HG03108 (cell line): ENCODE measurements around the gene COPS6.
"Not testable (repeated sequence)": the region's sequence is repeated elsewhere in the genome, so short reads cannot be mapped to it uniquely, and the experiment has no call there.

Experiments used
- ATAC-seq: cut with Tn5 transposase; IDR thresholded peaks from one replicate; pipeline ENCODE4 v1.9.1; 2021; ENCODE audit warnings: moderate library complexity; ENCODE audit not compliant: unreplicated experiment

COPS6 gene

DNA sequence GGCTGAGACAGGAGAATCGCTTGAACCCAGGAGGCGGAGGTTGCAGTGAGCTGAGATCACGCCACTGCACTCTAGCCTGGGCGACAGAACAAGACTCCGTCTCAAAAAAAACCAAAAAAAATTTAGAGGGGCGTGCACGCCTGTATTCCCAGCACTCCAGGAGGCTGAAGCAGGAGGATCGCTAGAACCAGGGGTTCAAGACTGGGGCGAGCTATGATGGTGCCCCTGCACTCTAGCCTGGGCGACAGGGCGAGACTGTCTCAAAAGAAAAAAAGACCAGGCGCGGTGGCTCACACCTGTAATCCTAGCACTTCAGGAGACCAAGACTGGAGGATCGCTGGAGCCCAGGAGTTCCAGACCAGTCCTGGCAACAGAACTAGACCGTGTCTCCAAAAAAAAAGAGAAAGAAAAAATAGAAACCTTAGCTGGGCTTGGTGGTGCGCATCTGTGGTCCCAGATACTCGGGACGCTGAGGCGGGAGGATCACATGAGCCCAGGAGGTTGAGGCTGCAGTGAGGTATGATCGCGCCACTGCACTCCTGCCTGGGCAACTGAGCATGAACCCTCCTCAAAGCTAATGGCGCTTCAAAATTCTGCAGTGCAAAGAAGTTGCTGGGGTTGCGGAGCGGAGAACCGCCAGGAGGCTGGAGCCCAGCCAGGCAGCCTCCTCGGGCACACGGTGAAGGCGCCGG, 37.6 kb downstream of the COPS6 start:
- ATAC-seq: no peak

DNA sequence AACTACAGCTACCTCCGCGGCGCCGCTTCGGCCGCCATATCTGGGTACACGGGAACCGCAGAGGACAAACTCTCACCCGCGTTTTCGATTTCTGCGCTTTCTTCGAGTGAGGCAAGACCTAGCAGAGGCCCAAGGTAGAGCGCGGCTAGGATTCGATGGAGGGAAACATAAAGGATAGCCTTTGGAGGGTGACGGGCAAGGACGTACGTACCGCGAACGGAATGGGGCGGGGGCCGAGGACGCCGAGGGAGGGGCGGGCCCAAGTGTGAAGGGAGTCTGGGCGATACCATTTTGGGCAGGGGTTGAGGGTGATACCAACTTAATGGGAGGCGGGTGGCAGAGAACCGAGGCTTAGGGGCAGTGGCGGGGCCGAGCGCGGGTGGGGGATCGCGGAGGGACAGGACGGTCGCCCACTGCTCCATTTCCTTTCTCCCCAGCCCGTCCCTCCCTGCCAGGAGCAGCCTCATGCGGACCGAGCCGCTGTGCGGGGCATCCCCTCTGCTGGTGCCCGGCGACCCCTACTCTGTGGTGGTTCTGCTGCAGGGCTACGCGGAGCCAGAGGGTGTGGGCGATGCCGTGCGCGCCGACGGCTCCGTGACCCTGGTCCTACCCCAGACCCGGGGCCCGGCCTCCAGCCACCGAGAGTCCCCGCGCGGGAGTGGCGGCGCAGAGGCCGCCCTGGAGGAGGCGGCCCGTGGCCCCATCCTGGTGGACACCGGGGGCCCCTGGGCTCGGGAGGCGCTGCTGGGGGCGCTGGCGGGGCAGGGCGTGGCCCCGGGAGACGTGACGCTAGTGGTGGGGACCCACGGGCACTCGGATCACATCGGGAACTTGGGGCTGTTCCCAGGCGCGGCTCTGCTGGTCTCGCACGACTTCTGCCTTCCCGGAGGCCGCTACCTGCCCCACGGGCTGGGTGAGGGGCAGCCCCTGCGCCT, 38.4 kb downstream of the COPS6 start, which contains the start of gene MBLAC1:
MBLAC1 (plus strand) TSS at position 37 of the 935 bp plus-strand sequence; CDS start at position 466, 429 bp downstream.
- peak; percentile 50 for ATAC-seq

DNA sequence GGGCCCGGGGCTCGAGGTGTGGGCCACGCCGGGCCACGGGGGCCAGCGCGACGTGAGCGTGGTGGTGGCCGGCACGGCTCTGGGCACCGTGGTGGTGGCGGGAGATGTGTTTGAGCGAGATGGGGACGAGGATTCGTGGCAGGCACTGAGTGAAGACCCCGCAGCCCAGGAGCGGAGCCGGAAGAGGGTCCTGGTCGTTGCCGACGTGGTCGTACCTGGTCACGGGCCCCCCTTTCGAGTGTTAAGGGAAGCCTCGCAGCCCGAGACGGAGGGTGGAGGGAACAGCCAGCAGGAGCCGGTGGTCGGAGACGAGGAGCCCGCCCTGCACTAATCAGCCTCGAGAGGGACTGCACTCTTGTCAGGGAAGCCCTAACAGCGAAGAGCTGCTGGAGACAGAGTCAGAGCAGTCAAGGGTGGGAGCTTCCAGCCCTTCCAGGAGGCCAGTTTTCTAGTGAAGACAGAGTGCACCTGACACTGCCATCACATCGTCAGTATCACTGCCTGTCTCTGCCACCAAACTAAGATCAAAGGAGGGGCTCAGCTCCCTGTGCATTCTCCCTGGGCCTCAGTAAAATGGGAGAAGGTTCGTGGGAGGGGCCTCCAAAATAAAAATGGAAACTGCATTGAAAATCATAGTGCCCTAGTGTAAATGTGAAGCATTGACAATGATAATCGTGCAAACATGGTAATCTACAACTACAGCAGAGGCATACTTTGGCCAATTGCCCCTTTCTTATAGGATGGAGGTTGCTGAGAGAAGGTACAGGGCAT, 39.3 kb downstream of the COPS6 start:
- ATAC-seq: peak; percentile 1

DNA sequence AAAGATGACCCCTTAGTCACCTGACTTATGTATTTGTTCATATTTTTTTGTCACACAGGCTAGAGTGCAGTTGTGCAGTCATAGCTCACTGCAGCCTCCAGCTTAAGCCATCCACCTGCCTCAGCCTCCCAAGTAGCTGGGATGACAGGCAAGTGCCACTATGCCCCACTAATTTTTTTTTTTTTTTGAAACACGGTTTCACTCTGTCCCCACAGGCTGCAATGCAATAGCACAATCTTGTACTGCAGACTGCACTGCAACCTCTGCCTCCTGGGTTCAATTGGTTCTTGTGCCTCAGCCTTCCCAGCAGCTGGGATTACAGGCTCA, 39.8 kb downstream of the COPS6 start:
- ATAC-seq: no peak

DNA sequence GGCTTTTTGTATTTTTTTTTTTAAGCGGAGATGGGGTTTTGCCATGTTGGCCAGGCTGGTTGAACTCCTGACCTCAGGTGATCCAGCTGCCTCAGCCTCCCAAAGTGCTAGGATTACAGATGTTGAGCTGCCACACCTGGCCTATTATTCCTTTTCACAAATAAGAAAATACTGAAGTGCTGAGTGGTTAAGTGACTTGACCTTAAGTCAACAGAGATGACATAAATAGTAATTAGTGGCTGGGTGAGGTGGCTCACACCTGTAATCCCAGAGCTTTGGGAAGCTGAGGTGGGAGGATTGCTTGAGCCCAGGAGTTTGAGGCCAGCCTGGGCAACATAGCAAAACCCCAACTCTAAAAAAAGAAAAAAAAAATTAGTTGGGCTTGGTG, 41.4 kb downstream of the COPS6 start:
- ATAC-seq: not testable (repeated sequence)

DNA sequence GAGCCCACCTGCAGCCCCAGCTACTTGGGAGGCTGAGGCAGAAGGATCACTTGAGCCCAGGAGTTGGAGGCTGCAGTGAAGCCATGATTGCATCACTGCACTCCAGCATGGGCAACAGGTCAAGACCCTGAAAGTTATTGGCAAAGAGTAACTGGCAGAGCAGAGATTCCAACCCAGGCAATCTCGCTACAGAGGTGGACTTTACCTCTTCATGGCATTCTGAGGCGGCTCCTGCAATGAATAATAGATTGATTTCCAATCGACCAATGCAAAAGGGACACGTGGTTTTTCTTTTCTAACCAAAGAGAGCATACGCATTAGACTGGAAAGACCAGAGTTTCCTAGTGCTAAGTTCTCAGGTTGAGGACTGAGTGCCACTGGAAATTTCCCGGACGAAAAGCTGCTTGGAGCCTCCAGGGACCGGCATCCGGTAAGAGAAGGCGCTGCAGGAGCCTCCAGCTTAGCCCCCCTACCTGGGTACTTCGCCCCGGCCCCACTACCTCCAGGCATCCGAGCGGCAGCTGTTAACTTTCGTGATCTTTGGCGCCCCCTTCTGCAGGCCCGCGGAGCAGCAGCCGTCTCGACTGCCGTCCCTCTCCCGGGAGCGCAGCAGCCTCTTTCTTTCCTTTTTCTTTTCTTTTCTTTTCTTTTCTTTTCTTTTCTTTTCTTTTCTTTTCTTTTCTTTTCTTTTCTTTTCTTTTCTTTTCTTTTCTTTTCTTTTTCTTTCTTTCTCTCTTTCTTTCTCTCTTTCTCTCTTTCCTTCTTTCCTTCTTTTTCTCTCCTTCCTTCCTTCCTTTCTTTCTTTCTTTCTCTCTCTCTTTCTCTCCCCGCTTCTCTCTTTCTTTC, 42.1 kb downstream of the COPS6 start:
- ATAC-seq: no peak

DNA sequence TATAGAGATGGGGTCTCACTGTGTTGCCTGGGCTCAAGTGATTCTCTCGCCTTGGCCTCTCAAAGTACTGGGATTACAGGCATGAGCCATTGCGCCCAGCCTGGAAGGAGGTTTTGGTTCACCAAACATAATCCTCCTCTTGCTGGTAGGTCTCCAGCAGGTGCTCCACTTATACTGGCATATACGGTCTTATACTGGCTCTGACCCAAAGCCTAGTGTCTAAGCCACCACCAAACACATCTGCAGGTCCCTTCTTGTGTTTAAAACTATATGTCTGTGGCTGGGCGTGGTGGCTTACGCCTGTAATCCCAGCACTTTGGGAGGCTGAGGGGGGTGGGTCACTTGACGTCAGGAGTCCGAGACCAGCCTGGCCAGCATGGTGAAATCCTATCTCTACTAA, 43.4 kb downstream of the COPS6 start:
- no peak for ATAC-seq

DNA sequence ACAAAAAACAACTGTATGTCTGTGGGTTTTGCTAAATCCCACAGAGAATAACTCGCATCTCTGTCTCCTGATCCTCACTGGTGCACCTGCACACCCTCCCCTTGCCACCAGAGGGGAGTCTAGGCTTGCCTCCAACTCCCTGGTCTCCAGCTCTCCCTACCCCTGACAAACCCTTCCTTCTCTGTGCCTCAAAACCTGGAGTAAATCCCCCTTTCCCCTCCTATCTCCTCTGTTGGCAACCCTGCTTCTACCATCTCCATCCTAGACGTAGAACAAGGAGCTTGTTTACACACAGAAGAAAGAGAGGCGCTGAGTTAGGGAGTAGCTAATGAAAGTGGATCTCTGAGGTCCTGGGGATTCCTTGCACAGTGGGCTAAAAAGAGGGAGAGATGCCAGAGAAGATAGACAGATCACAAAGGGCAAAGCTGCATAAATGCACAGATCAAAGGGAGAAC, 44.0 kb downstream of the COPS6 start:
- peak; percentile 60 for ATAC-seq

DNA sequence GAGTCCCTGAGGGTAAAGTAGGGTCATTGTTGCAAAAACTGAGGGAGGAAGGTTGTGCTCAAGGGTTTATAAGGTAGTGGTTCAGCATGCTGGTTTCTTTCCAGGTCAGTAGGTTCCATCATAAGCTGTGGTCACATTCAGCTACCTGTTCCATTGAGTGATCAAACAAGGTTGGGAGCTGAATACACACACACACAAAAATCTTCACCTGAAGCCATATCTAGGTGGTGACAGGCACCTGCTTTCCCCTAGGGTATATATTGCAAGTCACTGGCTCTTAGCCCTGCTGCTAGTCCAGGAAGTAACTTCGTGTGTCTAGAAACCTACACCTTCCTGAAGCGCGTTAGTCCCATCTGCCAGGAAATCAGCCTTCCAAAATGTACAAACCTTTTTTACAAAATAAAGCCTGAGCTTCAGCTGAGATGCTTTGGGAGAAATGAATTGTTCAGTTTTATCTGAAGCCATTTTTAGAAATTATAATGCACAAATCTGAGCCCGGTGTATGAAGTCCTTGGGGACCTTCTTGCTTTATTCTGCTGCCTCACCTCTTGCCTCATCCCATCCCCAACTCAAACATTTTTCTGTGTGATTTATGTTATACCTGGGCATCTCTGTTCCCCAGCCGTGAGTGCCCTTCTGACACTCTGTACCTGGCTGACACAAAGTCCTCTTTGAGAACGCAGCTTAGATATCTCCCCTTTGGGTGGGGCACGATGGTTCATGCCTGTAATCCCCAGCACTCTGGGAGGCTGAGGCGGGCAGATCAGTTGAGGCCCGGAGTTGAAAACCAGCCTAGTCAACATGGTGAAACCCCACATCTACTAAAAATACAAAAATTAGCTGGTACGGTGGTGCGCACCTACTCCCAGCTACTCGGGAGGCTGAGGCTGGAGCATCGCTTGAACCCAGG, 49.3 kb downstream of the COPS6 start:
- ATAC-seq: no peak

DNA sequence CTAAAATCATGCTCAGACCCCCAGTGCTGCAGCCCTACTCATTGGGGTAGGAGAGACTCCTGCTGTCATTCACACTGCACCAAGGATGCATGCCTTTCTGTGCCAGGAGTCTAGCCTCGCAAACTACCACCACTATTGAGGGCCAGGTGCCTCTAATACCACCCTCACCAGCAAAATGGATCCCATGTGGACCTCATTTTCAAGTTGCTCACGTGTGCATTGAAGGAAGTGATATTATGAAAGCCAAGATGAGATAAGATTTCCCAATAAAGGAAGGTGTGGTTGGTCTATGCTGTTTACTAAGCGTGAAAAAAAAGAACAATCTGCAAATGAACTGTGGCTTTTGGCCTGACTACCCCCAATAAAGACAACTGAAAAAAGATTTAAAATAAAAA, 52.8 kb downstream of the COPS6 start:
- ATAC-seq: no peak
